Prostate gland (tissue), 2 donors: ENCODE measurements around the gene SLC12A8.

Experiments used
- POLR2A ChIP-seq: fragments of 450-650 bp; IDR thresholded peaks from one replicate; pipeline ENCODE4 v1.6.1; 2016; ENCODE audit warnings: antibody characterized with exemption, mild to moderate bottlenecking
- POLR2AphosphoS5 ChIP-seq: sonication (generic); formaldehyde crosslinking; IDR thresholded peaks from one replicate; pipeline ENCODE4 v1.6.1; 2017; ENCODE audit warnings: antibody characterized with exemption
- TF ChIP-seq, protein P1 (sequence below), 4 experiments: fragments of 200-600 bp in 2 of 4; fragments of 450-650 bp in 2 of 4; sonication (generic) in 2 of 4; IDR thresholded peaks; 1 replicate in 3 of 4; 2 replicates in 1 of 4; pipeline ENCODE4 v1.5.1; 2016 to 2019; ENCODE audit warnings: antibody characterized with exemption in 4 of 4, mild to moderate bottlenecking in 2 of 4, moderate library complexity in 2 of 4

DNA sequence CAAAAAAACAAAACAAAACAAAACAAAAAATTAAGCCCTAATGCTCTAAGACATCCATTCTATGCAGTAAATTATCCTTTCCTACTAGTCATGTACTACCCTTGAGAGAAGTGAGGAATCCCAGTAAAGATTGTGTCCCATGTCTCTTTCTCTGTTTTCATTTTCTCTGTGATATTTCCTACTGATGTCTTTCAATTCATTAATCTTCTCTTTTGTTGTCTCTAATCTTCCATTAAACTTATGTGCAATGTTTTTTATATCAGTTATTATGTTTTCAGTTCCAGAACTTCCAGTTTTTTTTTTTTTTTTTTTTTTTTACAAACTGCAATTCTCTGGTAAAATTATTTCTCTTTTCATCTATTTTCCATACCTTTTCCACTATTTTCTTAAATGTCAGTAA lies 44.1 kb upstream of the SLC12A8 start:
- TF ChIP-seq, protein P1, sequence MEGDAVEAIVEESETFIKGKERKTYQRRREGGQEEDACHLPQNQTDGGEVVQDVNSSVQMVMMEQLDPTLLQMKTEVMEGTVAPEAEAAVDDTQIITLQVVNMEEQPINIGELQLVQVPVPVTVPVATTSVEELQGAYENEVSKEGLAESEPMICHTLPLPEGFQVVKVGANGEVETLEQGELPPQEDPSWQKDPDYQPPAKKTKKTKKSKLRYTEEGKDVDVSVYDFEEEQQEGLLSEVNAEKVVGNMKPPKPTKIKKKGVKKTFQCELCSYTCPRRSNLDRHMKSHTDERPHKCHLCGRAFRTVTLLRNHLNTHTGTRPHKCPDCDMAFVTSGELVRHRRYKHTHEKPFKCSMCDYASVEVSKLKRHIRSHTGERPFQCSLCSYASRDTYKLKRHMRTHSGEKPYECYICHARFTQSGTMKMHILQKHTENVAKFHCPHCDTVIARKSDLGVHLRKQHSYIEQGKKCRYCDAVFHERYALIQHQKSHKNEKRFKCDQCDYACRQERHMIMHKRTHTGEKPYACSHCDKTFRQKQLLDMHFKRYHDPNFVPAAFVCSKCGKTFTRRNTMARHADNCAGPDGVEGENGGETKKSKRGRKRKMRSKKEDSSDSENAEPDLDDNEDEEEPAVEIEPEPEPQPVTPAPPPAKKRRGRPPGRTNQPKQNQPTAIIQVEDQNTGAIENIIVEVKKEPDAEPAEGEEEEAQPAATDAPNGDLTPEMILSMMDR (IDR thresholded peaks at IDR 0.05), result no peak
- TF ChIP-seq POLR2AphosphoS5, result no peak
- TF ChIP-seq POLR2A, result no peak
